NCI-H2029 treated with DMSO at 0.1 percent for 48 hours (cell line): ENCODE measurements around the gene PRXL2B.

Experiments
- DNase-seq: peaks from one replicate; lab custom pipeline; 2025; lab: John Stamatoyannopoulos, UW

Gene PRXL2B

GRCh38 chr1:2585318-2586092, 1.1 kb upstream of the PRXL2B start:
- no peak for DNase-seq

- no peak for DNase-seq
These were observed 688 bp downstream of the PRXL2B start for GRCh38 chr1:2587071-2587859.

- DNase-seq, result no peak
These were observed 1.4 kb downstream of the PRXL2B start for GRCh38 chr1:2587860-2588571.

- no peak for DNase-seq
These were observed 2.3 kb downstream of the PRXL2B start for GRCh38 chr1:2588661-2589430.

- DNase-seq, result no peak
These were observed 3.1 kb downstream of the PRXL2B start for GRCh38 chr1:2589431-2590232.

GRCh38 chr1:2590233-2591141, 3.9 kb downstream of the PRXL2B start:
- DNase-seq, result no peak

- DNase-seq, result no peak
These were observed 4.6 kb downstream of the PRXL2B start for GRCh38 chr1:2591233-2591580.

GRCh38 chr1:2591581-2592261, 5.1 kb downstream of the PRXL2B start:
- no peak for DNase-seq

- no peak for DNase-seq
These were observed 6.1 kb downstream of the PRXL2B start for GRCh38 chr1:2592672-2593071.

- no peak for DNase-seq
These were observed 6.8 kb downstream of the PRXL2B start for GRCh38 chr1:2593251-2593878.

GRCh38 chr1:2594001-2594640, 7.5 kb downstream of the PRXL2B start:
- DNase-seq, result no peak

GRCh38 chr1:2594641-2595131, 8.1 kb downstream of the PRXL2B start:
- no peak for DNase-seq

- DNase-seq, result no peak
These were observed 8.8 kb downstream of the PRXL2B start for GRCh38 chr1:2595261-2595811.

- no peak for DNase-seq
These were observed 9.4 kb downstream of the PRXL2B start for GRCh38 chr1:2595812-2596529.

GRCh38 chr1:2596530-2597333, 10.2 kb downstream of the PRXL2B start:
- DNase-seq, result no peak
